ENCODE results near the gene PPP2R3A. TPM values are rescaled to one million over a fixed set of nuclear protein-coding genes. Genes with fewer than 3 reads are reported as not detected.

PPP2R3A gene
- total RNA-seq (2014; rRNA removed; shearing (Covaris generic)) (15.2 and 15.4 TPM in 2 replicates), polyA plus RNA-seq (2016; fragmentation: Nextera tagmentation; extraction: Ambion mirVana) (4.5 and 6.4 TPM in 2 replicates)
- long read RNA-seq, partial matches to known transcripts: 2 of 3 reads
- long read RNA-seq, other reads (novel, unspliced or antisense): 1 of 3 reads

- Mint-ChIP-seq H3K27ac (peak within 1 kb of the TSS; percentile 87), H3K36me3 (ENCODE audit: low read depth) (peaks cover 2% of the 10 kb centered on the region; the same call in 2 of the 3 replicates), H3K4me1 (peaks cover 40% of the 10 kb centered on the region), H3K4me3 (peak within 1 kb of the TSS; percentile 86), H3K27me3 (ENCODE audit: insufficient read depth, low read depth, poor library complexity) (peaks cover 7% of the 10 kb centered on the region), H3K9me3 (peaks cover 9% of the 10 kb centered on the region)
- no peaks in the 10 kb centered on the region; the same call in 1 of the 2 replicates for H3F3A ChIP-seq (replicated peaks; ENCODE audit: low read depth)
- H3K4me1 ChIP-seq (ENCODE audit: insufficient read depth): peaks cover 26% of the 10 kb centered on the region
- H3K36me3 ChIP-seq (ENCODE audit: insufficient read depth): no peaks in the 10 kb centered on the region
- peak within 1 kb of the TSS; percentile 90 for H2AFZ ChIP-seq
- H3K27ac ChIP-seq (ENCODE audit: low read depth): peak within 1 kb of the TSS; percentile 93
- H3K4me2 ChIP-seq: peak within 1 kb of the TSS; percentile 87
- peaks cover 10% of the 10 kb centered on the region for H3K9me2 ChIP-seq (ENCODE audit: insufficient read depth)
- DNase-seq (ENCODE audit: low spot score): peak; percentile 94
- peak within 1 kb of the TSS; percentile 77 for H3K4me3 ChIP-seq
- TF ChIP-seq POLR2AphosphoS5 (IDR thresholded peaks at IDR 0.05; ENCODE audit: low read depth): peak; percentile 60
- no peak for TF ChIP-seq JUNB (IDR thresholded peaks at IDR 0.05; ENCODE audit: unreplicated experiment)
- 0 out of 2 replicates have a peak, but pooled peaks have one; percentile 2 for TF ChIP-seq CREB1 (CRISPR knock-in tag; IDR thresholded peaks at IDR 0.05; ENCODE audit: low read depth)
- H4K20me1 ChIP-seq (replicated peaks; ENCODE audit: insufficient read depth): 0 out of 2 replicates have a peak, but pooled peaks cover 5% of the 10 kb centered on the region
- H3K27me3 ChIP-seq (ENCODE audit: insufficient read depth): no peaks in the 10 kb centered on the region
- peak; percentile 79 for ATAC-seq
- peaks cover 39% of the 10 kb centered on the region for H3K79me2 ChIP-seq (replicated peaks; ENCODE audit: insufficient read depth)
Observed at GRCh38 chr3:135965506-135966270, at the start of gene PPP2R3A. TSS of gene PPP2R3A (plus strand) at chr3:135965728. CDS start at chr3:136001499, 35,771 bp downstream.

- Histone ChIP-seq H3K4me3 (no peak overlapping the region), H3K79me2 (replicated peaks; ENCODE audit: insufficient read depth) (no peaks in the 10 kb centered on the region), H3K9me2 (ENCODE audit: insufficient read depth) (0 out of 2 replicates have a peak, but pooled peaks cover 7% of the 10 kb centered on the region), H2AFZ (no peak overlapping the region), H3K4me2 (no peak overlapping the region), H3K27ac (ENCODE audit: low read depth) (no peak overlapping the region), H3K36me3 (ENCODE audit: insufficient read depth) (no peaks in the 10 kb centered on the region), H3K4me1 (ENCODE audit: insufficient read depth) (no peaks in the 10 kb centered on the region), H3K27me3 (ENCODE audit: insufficient read depth) (no peaks in the 10 kb centered on the region), H4K20me1 (replicated peaks; ENCODE audit: insufficient read depth) (no peaks in the 10 kb centered on the region), H3F3A (replicated peaks; ENCODE audit: low read depth) (no peaks in the 10 kb centered on the region)
- Mint-ChIP-seq H3K27ac (no peak overlapping the region), H3K4me3 (no peak overlapping the region), H3K36me3 (ENCODE audit: low read depth) (no peaks in the 10 kb centered on the region), H3K4me1 (peaks cover 9% of the 10 kb centered on the region; the same call in 2 of the 3 replicates), H3K27me3 (ENCODE audit: insufficient read depth, low read depth, poor library complexity) (no peaks in the 10 kb centered on the region), H3K9me3 (no peaks in the 10 kb centered on the region)
- DNase-seq (ENCODE audit: low spot score) (no peak), ATAC-seq (no peak)
- no peak for TF ChIP-seq CREB1 (CRISPR knock-in tag; IDR thresholded peaks at IDR 0.05; ENCODE audit: low read depth)
- TF ChIP-seq STAT1 (IDR thresholded peaks at IDR 0.05; ENCODE audit: unreplicated experiment): no peak
- TF ChIP-seq JUNB (IDR thresholded peaks at IDR 0.05; ENCODE audit: unreplicated experiment): no peak
- TF ChIP-seq ETS1 (IDR thresholded peaks at IDR 0.05): no peak
- no peak for TF ChIP-seq EZH2phosphoT487 (IDR thresholded peaks at IDR 0.05; ENCODE audit: unreplicated experiment)
- TF ChIP-seq POLR2AphosphoS5 (IDR thresholded peaks at IDR 0.05; ENCODE audit: low read depth): no peak
- no peak for TF ChIP-seq ZNF114 (CRISPR knock-in tag; IDR thresholded peaks at IDR 0.05)
- no peak for TF ChIP-seq ZNF462 (CRISPR knock-in tag; IDR thresholded peaks at IDR 0.05)
- no peak for TF ChIP-seq CTCF (conservative IDR thresholded peaks at IDR 0.05; ENCODE audit: low read depth in 2 of 2)
- TF ChIP-seq NANOG (IDR thresholded peaks at IDR 0.05; ENCODE audit: borderline replicate concordance): no peak
- no peak for TF ChIP-seq ZNF331 (CRISPR knock-in tag; IDR thresholded peaks at IDR 0.05; ENCODE audit: low read depth)
Observed at GRCh38 chr3:135916310-135916709, 49.2 kb upstream of the PPP2R3A start.
